Nephron (organoid): ENCODE data around the gene SETD4.

Experiments used
- H3K27ac Mint-ChIP-seq, 3 experiments: 2 replicates each; pipeline ENCODE4 v1.8.0; 2020; ENCODE audit warnings: mixed read lengths in 3 of 3, mild to moderate bottlenecking in 2 of 3, moderate library complexity in 1 of 3
- H3K27me3 Mint-ChIP-seq: 2 replicates; pipeline ENCODE4 v1.8.0; 2021; ENCODE audit warnings: low read depth, mild to moderate bottlenecking, moderate library complexity, mixed read lengths
- H3K36me3 Mint-ChIP-seq: 2 replicates; pipeline ENCODE4 v1.8.0; 2020; ENCODE audit warnings: low read depth, mixed read lengths
- H3K4me1 Mint-ChIP-seq: 2 replicates; pipeline ENCODE4 v1.8.0; 2020; ENCODE audit warnings: mixed read lengths
- H3K4me3 Mint-ChIP-seq, 3 experiments: 2 replicates each; pipeline ENCODE4 v1.8.0; 2020; ENCODE audit warnings: mild to moderate bottlenecking in 3 of 3, mixed read lengths in 3 of 3, moderate library complexity in 2 of 3
- H3K9me3 Mint-ChIP-seq: 2 replicates; pipeline ENCODE4 v1.8.0; 2020; ENCODE audit warnings: mixed read lengths
- CTCF ChIP-seq, 3 experiments: fragments of 200-600 bp; sonication (generic); IDR thresholded peaks; one replicate each; pipeline ENCODE4 v1.5.0; 2021; ENCODE audit warnings: antibody characterized with exemption in 3 of 3; ENCODE audit not compliant: unreplicated experiment in 3 of 3

Gene SETD4

DNA sequence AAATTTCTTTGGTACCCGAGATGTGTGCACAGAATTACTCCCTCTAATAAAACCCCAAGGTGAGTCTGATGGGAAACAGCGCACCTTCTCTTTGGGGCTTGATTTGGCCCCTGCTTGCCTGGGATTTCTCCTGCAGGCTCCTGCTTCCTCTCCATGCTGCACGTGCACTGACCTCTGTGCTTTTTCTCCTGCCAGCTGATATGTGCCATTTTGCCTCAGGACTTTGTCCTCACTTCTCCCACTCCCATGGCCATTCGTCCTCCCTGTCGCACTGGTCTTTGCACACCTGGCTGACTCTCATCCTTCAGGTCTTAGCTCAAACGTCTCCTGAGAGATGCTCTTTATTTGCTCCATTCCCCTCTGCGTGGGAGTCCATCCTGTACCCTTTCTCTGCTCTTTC lies 10.7 kb upstream of the SETD4 start:
- no peak for TF ChIP-seq CTCF (IDR thresholded peaks at IDR 0.05; ENCODE audit: unreplicated experiment in 3 of 3)
- peaks cover 4% of the 10 kb centered on the region for H3K4me1 Mint-ChIP-seq
- H3K36me3 Mint-ChIP-seq, result peaks cover 19% of the 10 kb centered on the region
- peaks cover 14% of the 10 kb centered on the region for H3K9me3 Mint-ChIP-seq
- H3K27ac Mint-ChIP-seq, result no peak overlapping the region
- H3K27me3 Mint-ChIP-seq, result peaks cover 4% of the 10 kb centered on the region
- H3K4me3 Mint-ChIP-seq, result peak overlapping the region; percentile 81 to 84 (median 83)

GRCh38 chr21:36069713-36070583 lies 9.6 kb upstream of the SETD4 start, which contains the start of gene CBR1:
Gene CBR1, plus strand, starts transcription at chr21:36070024. Its CDS starts 92 bp downstream, at chr21:36070116.
- H3K4me3 Mint-ChIP-seq, result peak within 1 kb of the TSS; percentile 81 to 84 (median 83)
- peaks cover 4% of the 10 kb centered on the region for H3K4me1 Mint-ChIP-seq
- H3K27me3 Mint-ChIP-seq, result no peaks in the 10 kb centered on the region
- no peak for TF ChIP-seq CTCF (IDR thresholded peaks at IDR 0.05; ENCODE audit: unreplicated experiment in 3 of 3)
- H3K27ac Mint-ChIP-seq, result peak within 1 kb of the TSS in 1 of 3 experiments; percentile 55
- H3K9me3 Mint-ChIP-seq, result peaks cover 14% of the 10 kb centered on the region
- peaks cover 19% of the 10 kb centered on the region for H3K36me3 Mint-ChIP-seq

- Mint-ChIP-seq H3K36me3 (peaks cover 19% of the 10 kb centered on the region), H3K4me3 (no peak overlapping the region), H3K9me3 (peaks cover 14% of the 10 kb centered on the region), H3K27ac (no peak overlapping the region), H3K4me1 (peaks cover 4% of the 10 kb centered on the region), H3K27me3 (no peaks in the 10 kb centered on the region)
- no peak for TF ChIP-seq CTCF (IDR thresholded peaks at IDR 0.05; ENCODE audit: unreplicated experiment in 3 of 3)
Measured at GRCh38 chr21:36068748-36069398, 8.5 kb upstream of the SETD4 start.

GRCh38 chr21:36065497-36066036 lies 5.2 kb upstream of the SETD4 start:
- no peak for TF ChIP-seq CTCF (IDR thresholded peaks at IDR 0.05; ENCODE audit: unreplicated experiment in 3 of 3)
- Mint-ChIP-seq H3K36me3 (peaks cover 6% of the 10 kb centered on the region), H3K9me3 (peaks cover 11% of the 10 kb centered on the region), H3K27me3 (peaks cover 6% of the 10 kb centered on the region), H3K4me1 (no peaks in the 10 kb centered on the region), H3K4me3 (peak overlapping the region in 1 of 3 experiments; percentile 22), H3K27ac (peak overlapping the region in 2 of 3 experiments; percentile 7 to 84)

GRCh38 chr21:36064085-36064460 lies 3.7 kb upstream of the SETD4 start:
- Mint-ChIP-seq H3K4me3 (peak overlapping the region; percentile 22 to 61 (median 27)), H3K9me3 (peaks cover 4% of the 10 kb centered on the region), H3K36me3 (peaks cover 4% of the 10 kb centered on the region), H3K4me1 (peaks cover 6% of the 10 kb centered on the region), H3K27me3 (peaks cover 6% of the 10 kb centered on the region), H3K27ac (no peak overlapping the region)
- TF ChIP-seq CTCF (IDR thresholded peaks at IDR 0.05; ENCODE audit: unreplicated experiment in 3 of 3), result no peak
